Lower leg skin (tissue), 3 donors: Measurements from ENCODE around the gene ANKRD33B.

Source experiments
- POLR2A ChIP-seq, 2 donors: fragments of 450-650 bp; IDR thresholded peaks; one replicate each; pipeline ENCODE4 v1.6.1; 2016 to 2017; ENCODE audit warnings: antibody characterized with exemption in 2 of 2, mild to moderate bottlenecking in 1 of 2, moderate library complexity in 1 of 2
- TF ChIP-seq, protein P1 (sequence below), 3 donors: fragments of 450-650 bp; IDR thresholded peaks; one replicate each; pipeline ENCODE4 v1.5.1; 2016; ENCODE audit warnings: antibody characterized with exemption in 3 of 3, mild to moderate bottlenecking in 3 of 3, moderate library complexity in 2 of 3

DNA sequence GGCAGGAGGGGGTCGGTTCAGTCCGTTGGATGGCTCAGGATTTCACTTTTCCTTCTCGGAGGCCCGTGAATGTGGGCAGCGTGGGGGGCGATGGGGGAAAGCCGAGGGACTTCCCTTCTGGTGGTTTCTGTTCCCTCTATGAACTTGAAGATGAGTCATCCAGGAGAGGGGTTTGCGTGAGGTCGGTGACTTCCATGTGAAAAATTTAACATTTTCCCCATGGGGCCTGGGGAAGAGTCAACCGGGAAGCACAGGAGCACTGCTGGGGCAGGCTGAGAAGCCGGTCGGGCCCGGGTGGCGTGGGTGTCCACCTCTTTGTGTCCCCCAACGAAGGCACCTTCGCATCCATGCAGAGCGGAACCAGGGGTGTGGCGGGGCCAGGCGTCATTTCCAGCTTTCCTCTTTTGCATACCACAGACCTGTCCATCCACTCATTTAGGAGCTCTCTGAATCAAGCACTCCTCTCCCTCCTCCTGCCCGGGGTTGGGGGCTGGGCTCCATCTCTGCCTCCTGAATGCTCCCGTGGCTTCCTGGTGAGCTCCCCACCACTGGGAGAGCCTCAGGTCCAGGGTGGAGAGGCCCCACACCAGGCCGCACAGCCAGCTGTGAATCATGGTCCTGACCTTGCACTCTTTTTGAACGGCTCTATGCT, 68.4 kb downstream of the ANKRD33B start:
- TF ChIP-seq, protein P1, sequence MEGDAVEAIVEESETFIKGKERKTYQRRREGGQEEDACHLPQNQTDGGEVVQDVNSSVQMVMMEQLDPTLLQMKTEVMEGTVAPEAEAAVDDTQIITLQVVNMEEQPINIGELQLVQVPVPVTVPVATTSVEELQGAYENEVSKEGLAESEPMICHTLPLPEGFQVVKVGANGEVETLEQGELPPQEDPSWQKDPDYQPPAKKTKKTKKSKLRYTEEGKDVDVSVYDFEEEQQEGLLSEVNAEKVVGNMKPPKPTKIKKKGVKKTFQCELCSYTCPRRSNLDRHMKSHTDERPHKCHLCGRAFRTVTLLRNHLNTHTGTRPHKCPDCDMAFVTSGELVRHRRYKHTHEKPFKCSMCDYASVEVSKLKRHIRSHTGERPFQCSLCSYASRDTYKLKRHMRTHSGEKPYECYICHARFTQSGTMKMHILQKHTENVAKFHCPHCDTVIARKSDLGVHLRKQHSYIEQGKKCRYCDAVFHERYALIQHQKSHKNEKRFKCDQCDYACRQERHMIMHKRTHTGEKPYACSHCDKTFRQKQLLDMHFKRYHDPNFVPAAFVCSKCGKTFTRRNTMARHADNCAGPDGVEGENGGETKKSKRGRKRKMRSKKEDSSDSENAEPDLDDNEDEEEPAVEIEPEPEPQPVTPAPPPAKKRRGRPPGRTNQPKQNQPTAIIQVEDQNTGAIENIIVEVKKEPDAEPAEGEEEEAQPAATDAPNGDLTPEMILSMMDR (IDR thresholded peaks at IDR 0.05): no peak
- no peak for TF ChIP-seq POLR2A (IDR thresholded peaks at IDR 0.05)
